ENCODE data around the gene VPS45.

GRCh38 chr1:150073516-150073915, 5.9 kb downstream of the VPS45 start:
- TF ChIP-seq CTCF (IDR thresholded peaks at IDR 0.05) (no peak), POLR2AphosphoS5 (IDR thresholded peaks at IDR 0.05) (no peak)
